Endothelial cell of umbilical vein (primary cell): ENCODE data around the gene PIK3C2G. TPM values are rescaled to one million over a fixed set of nuclear protein-coding genes. Genes with fewer than 3 reads are reported as not detected.

Experiments used
- BruUV-seq: library from RNA; stranded (reverse); fragments of 400-500 nt; replicated peaks from 2 replicates; lab custom pipeline; 2021; lab: Mats Ljungman, UMichigan
- CTCF ChIA-PET: fragments of 300-600, 350-600 bp; sonication (Branson Sonifier 250); formaldehyde crosslinking; loops from one replicate; lab custom pipeline; 2021; ENCODE audit warnings: antibody characterized with exemption, inconsistent platforms; lab: Charles Lee
- POLR2A ChIA-PET: fragments of 300-600, 350-600 bp; sonication (Branson Sonifier 250); formaldehyde crosslinking; loops from one replicate; lab custom pipeline; 2021; ENCODE audit warnings: antibody characterized with exemption, inconsistent platforms; lab: Charles Lee
- DNase-seq: peaks from one replicate; pipeline ENCODE4 v3.0.0-alpha.2; 2011; ENCODE audit warnings: low read depth, low spot score
- FAIRE-seq: peaks from 2 replicates; lab custom pipeline; 2011; peaks lifted over from hg19 to GRCh38; lab: Jason Lieb, UNC
- H2AFZ ChIP-seq: 2 replicates; pipeline ENCODE4 v1.6.0; 2012; ENCODE audit warnings: low read depth, low read length, control low read depth, inconsistent platforms
- H3K27ac ChIP-seq: 2 replicates; pipeline ENCODE4 v1.5.1; 2011; ENCODE audit warnings: low read depth, mild to moderate bottlenecking, control low read depth, low read length, moderate library complexity; ENCODE audit not compliant: insufficient read depth
- H3K27me3 ChIP-seq, 2 experiments: 2 replicates each; pipeline versions ENCODE4 v1.6.0 to v1.6.1; 2011; ENCODE audit warnings: low read length in 2 of 2, mixed read lengths in 1 of 2; ENCODE audit not compliant: control insufficient read depth in 2 of 2, insufficient read depth in 2 of 2
- H3K36me3 ChIP-seq, 2 experiments: 2 replicates in 1 of 2; 3 replicates in 1 of 2; pipeline ENCODE4 v1.5.1; 2011; ENCODE audit warnings: low read length in 2 of 2, mild to moderate bottlenecking in 1 of 2, moderate library complexity in 1 of 2; ENCODE audit not compliant: control insufficient read depth in 2 of 2, insufficient read depth in 2 of 2; ENCODE audit errors: extremely low read depth in 1 of 2
- H3K4me1 ChIP-seq: 3 replicates; pipeline ENCODE4 v1.5.1; 2011; ENCODE audit warnings: mild to moderate bottlenecking, low read length; ENCODE audit not compliant: control insufficient read depth, insufficient read depth; ENCODE audit errors: extremely low read depth
- H3K4me2 ChIP-seq: 2 replicates; pipeline ENCODE4 v1.6.1; 2011; ENCODE audit warnings: low read length, control low read depth, mixed read lengths; ENCODE audit not compliant: insufficient read depth
- H3K4me3 ChIP-seq, 3 experiments: fragments of 200-600 bp in 1 of 3; sonication (generic), shearing (Covaris generic) in 1 of 3; replicated peaks in 1 of 3; 2 replicates each; pipeline ENCODE4 v1.5.1; 2011 to 2016; ENCODE audit warnings: control low read depth in 3 of 3, low read length in 3 of 3, mild to moderate bottlenecking in 2 of 3, inconsistent platforms in 1 of 3, low read depth in 1 of 3, moderate library complexity in 1 of 3; ENCODE audit not compliant: insufficient read depth in 1 of 3
- H3K79me2 ChIP-seq: 2 replicates; pipeline ENCODE4 v1.6.0; 2012; ENCODE audit warnings: low read length, inconsistent platforms; ENCODE audit not compliant: control insufficient read depth, insufficient read depth
- H3K9ac ChIP-seq: replicated peaks from 2 replicates; pipeline ENCODE3; 2011; ENCODE audit warnings: low read length, control low read depth; ENCODE audit not compliant: insufficient read depth; ENCODE audit errors: extremely low read depth
- H3K9me1 ChIP-seq: replicated peaks from 3 replicates; pipeline ENCODE4 v1.6.0; 2011; ENCODE audit warnings: mild to moderate bottlenecking, low read length; ENCODE audit not compliant: control insufficient read depth, insufficient read depth; ENCODE audit errors: extremely low read depth
- H3K9me3 ChIP-seq: replicated peaks from 2 replicates; pipeline ENCODE4 v1.5.1; 2012; ENCODE audit warnings: low read length, inconsistent platforms; ENCODE audit not compliant: control insufficient read depth, insufficient read depth
- H4K20me1 ChIP-seq: replicated peaks from 2 replicates; pipeline ENCODE3; 2011; ENCODE audit warnings: mild to moderate bottlenecking, low read length; ENCODE audit not compliant: control insufficient read depth, insufficient read depth; ENCODE audit errors: extremely low read depth
- EZH2 ChIP-seq: IDR thresholded peaks from 2 replicates; pipeline ENCODE4 v1.6.1; 2012; ENCODE audit warnings: borderline replicate concordance, low read depth, mild to moderate bottlenecking, moderate library complexity, low read length, inconsistent platforms; ENCODE audit not compliant: severe bottlenecking
- FOS ChIP-seq: IDR thresholded peaks from 2 replicates; pipeline ENCODE4 v1.6.1; 2011; ENCODE audit warnings: mild to moderate bottlenecking, low read length, moderate library complexity, borderline replicate concordance; ENCODE audit not compliant: insufficient read depth
- GATA2 ChIP-seq: IDR thresholded peaks from 2 replicates; pipeline ENCODE4 v1.7.0; 2011; ENCODE audit warnings: low read depth, mild to moderate bottlenecking, moderate library complexity, mixed read lengths, low read length; ENCODE audit not compliant: insufficient read length, insufficient read depth
- JUN ChIP-seq: IDR thresholded peaks from 2 replicates; pipeline ENCODE4 v1.6.1; 2011; ENCODE audit warnings: borderline replicate concordance, low read depth; ENCODE audit not compliant: insufficient read length, insufficient read depth
- MYC ChIP-seq: IDR thresholded peaks from one replicate; pipeline ENCODE4 v1.6.1; 2011; ENCODE audit warnings: mild to moderate bottlenecking, low read depth, low read length
- POLR2A ChIP-seq: IDR thresholded peaks from 2 replicates; pipeline ENCODE4 v1.6.1; 2012; ENCODE audit warnings: low read depth, mild to moderate bottlenecking, control low read depth, low read length
- POLR2AphosphoS5 ChIP-seq: IDR thresholded peaks from 2 replicates; pipeline ENCODE4 v1.6.1; 2012; ENCODE audit warnings: low read depth, mild to moderate bottlenecking, control low read depth, low read length, moderate library complexity; ENCODE audit not compliant: insufficient read depth
- dilution Hi-C: fragments of 300-500 bp; cut with MboI; formaldehyde crosslinking; loops from one replicate; pipeline ENCODE4 v1.15.0; 2019; ENCODE audit warnings: low sequenced_read_pairs; ENCODE audit not compliant: extremely low pct_ligation_motif_present
- intact Hi-C: fragments of 100-400 bp; cut with micrococcal nuclease; formaldehyde crosslinking; loops from one replicate; pipeline ENCODE4 v1.10.0; 2022
- polyA plus RNA-seq, 4 experiments: library from polyadenylated mRNA; depleted of rRNA in 3 of 4; stranded (reverse) in 3 of 4; unstranded in 1 of 4; fragments of >200 nt; gene quantifications; 2 replicates each; pipeline versions ENCODE4 v1.2.1 to v1.2.3, GENCODE V29; 2011 to 2012; ENCODE audit warnings: missing spikeins in 1 of 4
- total RNA-seq: library from RNA; stranded (reverse); gene quantifications from 2 replicates; pipeline ENCODE4 v1.2.3, GENCODE V29; 2021
- TF ChIP-seq, protein P1 (sequence below), 2 donors: IDR thresholded peaks; 1 replicate in 1 of 2; 2 replicates in 1 of 2; pipeline ENCODE4 v1.5.1; 2011; ENCODE audit warnings: low read length in 2 of 2, mild to moderate bottlenecking in 2 of 2, moderate library complexity in 2 of 2, control low read depth in 1 of 2, inconsistent platforms in 1 of 2, low read depth in 1 of 2; ENCODE audit not compliant: insufficient read depth in 1 of 2; ENCODE audit errors: extremely low read depth in 1 of 2
- TF ChIP-seq, protein P2 (sequence below): IDR thresholded peaks from 2 replicates; pipeline ENCODE4 v1.6.1; 2011; ENCODE audit not compliant: insufficient read depth, insufficient read length

Gene PIK3C2G
- total and polyA plus RNA-seq, 2 donors (not counting 3 experiments of a cell fraction or from before 2014, with no cell fraction given) = not detected

DNA sequence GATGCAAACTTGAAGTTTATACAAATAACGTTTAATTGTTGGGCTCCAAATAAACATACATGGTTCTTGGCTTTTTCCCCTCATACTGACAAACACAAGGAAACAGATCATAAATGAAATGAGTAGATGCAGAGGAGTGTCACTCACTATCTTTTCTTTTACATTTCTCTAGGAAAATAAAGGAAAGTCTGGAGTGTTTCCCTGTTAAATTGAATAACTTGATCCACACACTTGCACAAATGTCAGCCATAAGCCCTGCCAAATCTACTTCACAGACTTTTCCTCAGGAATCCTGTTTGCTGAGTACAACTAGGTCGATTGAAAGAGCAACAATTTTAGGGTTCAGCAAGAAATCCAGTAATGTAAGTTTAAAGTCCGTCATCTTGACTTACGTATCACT is 301.2 kb downstream of the PIK3C2G start:
- dilution Hi-C loops (no loop called here), intact Hi-C loops (no loop called here)
- no peaks in the 10 kb centered on the region for H4K20me1 ChIP-seq
- BruUV-seq = no TSS peak
- no peak overlapping the region for H3K4me3 ChIP-seq
- no peaks in the 10 kb centered on the region for H3K27me3 ChIP-seq
- H3K9ac ChIP-seq = no peak overlapping the region
- TF ChIP-seq MYC = no peak
- TF ChIP-seq POLR2AphosphoS5 = no peak
- TF ChIP-seq, protein P1, sequence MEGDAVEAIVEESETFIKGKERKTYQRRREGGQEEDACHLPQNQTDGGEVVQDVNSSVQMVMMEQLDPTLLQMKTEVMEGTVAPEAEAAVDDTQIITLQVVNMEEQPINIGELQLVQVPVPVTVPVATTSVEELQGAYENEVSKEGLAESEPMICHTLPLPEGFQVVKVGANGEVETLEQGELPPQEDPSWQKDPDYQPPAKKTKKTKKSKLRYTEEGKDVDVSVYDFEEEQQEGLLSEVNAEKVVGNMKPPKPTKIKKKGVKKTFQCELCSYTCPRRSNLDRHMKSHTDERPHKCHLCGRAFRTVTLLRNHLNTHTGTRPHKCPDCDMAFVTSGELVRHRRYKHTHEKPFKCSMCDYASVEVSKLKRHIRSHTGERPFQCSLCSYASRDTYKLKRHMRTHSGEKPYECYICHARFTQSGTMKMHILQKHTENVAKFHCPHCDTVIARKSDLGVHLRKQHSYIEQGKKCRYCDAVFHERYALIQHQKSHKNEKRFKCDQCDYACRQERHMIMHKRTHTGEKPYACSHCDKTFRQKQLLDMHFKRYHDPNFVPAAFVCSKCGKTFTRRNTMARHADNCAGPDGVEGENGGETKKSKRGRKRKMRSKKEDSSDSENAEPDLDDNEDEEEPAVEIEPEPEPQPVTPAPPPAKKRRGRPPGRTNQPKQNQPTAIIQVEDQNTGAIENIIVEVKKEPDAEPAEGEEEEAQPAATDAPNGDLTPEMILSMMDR (IDR thresholded peaks at IDR 0.05; ENCODE audit: extremely low read depth in 1 of 2, insufficient read depth in 1 of 2, low read depth in 1 of 2, low read length in 2 of 2) = no peak
- TF ChIP-seq FOS = no peak
- TF ChIP-seq GATA2 = no peak
- no peaks in the 10 kb centered on the region for H3K9me3 ChIP-seq
- H3K9me1 ChIP-seq = no peaks in the 10 kb centered on the region
- H2AFZ ChIP-seq = no peak overlapping the region
- DNase-seq = no peak
- H3K27ac ChIP-seq = no peak overlapping the region
- no peak overlapping the region for H3K4me2 ChIP-seq
- no peak for FAIRE-seq
- H3K36me3 ChIP-seq = no peaks in the 10 kb centered on the region
- ChIA-PET CTCF (no interaction called here), POLR2A (no interaction called here)
- no peaks in the 10 kb centered on the region for H3K79me2 ChIP-seq
- no peaks in the 10 kb centered on the region for H3K4me1 ChIP-seq

DNA sequence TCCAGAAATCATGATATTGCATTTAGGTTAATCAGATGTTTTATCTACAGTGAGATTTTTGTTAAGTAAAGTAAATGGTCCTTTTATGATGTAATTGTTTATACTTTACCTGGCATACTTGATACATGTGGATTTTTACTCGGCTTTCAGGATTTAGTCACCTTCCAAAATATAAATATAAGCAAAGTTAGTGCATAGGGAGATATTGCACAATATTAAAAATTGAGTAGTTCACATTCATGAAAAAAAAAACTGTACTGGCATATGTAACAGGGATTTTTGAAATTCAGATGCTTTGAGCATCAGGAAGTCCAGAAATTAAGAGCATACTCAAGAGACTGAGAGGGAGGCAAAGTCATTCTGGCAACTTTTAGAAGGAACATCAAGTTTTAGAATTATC is 303.0 kb downstream of the PIK3C2G start:
- no peak overlapping the region for H3K9ac ChIP-seq
- H3K36me3 ChIP-seq = no peaks in the 10 kb centered on the region
- H3K4me2 ChIP-seq = no peak overlapping the region
- intact Hi-C loops = no loop called here
- no TSS peak for BruUV-seq
- no peaks in the 10 kb centered on the region for H4K20me1 ChIP-seq
- H3K9me3 ChIP-seq = no peaks in the 10 kb centered on the region
- H3K27ac ChIP-seq = no peak overlapping the region
- H3K4me1 ChIP-seq = no peaks in the 10 kb centered on the region
- POLR2A ChIA-PET = no interaction called here
- H3K27me3 ChIP-seq = no peaks in the 10 kb centered on the region
- dilution Hi-C loops = no loop called here
- H2AFZ ChIP-seq = no peak overlapping the region
- no peaks in the 10 kb centered on the region for H3K9me1 ChIP-seq
- no peaks in the 10 kb centered on the region for H3K79me2 ChIP-seq
- DNase-seq (no peak), FAIRE-seq (no peak)
- no peak overlapping the region for H3K4me3 ChIP-seq
- TF ChIP-seq POLR2A (no peak), JUN (no peak), EZH2 (no peak), FOS (no peak), GATA2 (no peak), POLR2AphosphoS5 (no peak), MYC (no peak)
- TF ChIP-seq, protein P2, sequence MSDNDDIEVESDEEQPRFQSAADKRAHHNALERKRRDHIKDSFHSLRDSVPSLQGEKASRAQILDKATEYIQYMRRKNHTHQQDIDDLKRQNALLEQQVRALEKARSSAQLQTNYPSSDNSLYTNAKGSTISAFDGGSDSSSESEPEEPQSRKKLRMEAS = no peak
- TF ChIP-seq, protein P1 (IDR thresholded peaks at IDR 0.05; ENCODE audit: extremely low read depth in 1 of 2, insufficient read depth in 1 of 2, low read depth in 1 of 2, low read length in 2 of 2) = no peak
- CTCF ChIA-PET = no interaction called here
